ENCODE measurements around the gene PPP1R9A.

The PPP1R9A gene

DNA sequence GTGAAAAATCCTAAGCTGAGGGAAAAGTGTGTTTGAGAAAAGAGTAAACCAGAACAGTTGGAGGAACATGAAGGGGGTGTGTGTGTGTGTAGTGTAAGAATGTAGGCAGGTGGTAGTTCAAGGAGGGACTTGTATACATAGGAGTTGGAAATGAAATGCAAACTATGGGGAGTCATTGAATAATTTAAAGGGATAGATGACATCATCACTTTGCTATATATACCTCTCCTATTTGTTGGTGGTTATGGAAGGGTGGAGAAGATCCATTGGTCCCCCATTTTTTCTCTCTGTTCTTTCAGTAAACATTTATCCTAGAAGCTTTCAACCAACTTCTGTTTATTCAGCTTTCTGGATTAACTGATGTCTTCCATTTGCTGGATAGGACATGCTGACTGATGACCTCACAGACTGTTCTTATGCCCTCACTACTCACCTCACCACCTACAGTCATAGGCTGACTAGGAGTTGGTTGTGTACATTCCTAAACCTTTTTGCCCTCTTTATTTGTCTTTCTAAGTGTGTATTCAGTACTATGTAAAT, 20.8 kb downstream of the PPP1R9A start:
- H3K4me3 ChIP-seq (ENCODE audit: low read depth, low read length): no peak overlapping the region
- TF ChIP-seq, protein P1, sequence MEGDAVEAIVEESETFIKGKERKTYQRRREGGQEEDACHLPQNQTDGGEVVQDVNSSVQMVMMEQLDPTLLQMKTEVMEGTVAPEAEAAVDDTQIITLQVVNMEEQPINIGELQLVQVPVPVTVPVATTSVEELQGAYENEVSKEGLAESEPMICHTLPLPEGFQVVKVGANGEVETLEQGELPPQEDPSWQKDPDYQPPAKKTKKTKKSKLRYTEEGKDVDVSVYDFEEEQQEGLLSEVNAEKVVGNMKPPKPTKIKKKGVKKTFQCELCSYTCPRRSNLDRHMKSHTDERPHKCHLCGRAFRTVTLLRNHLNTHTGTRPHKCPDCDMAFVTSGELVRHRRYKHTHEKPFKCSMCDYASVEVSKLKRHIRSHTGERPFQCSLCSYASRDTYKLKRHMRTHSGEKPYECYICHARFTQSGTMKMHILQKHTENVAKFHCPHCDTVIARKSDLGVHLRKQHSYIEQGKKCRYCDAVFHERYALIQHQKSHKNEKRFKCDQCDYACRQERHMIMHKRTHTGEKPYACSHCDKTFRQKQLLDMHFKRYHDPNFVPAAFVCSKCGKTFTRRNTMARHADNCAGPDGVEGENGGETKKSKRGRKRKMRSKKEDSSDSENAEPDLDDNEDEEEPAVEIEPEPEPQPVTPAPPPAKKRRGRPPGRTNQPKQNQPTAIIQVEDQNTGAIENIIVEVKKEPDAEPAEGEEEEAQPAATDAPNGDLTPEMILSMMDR (IDR thresholded peaks at IDR 0.05; ENCODE audit: insufficient read depth, low read depth, low read length, missing control alignments): no peak
- DNase-seq (ENCODE audit: low read depth): no peak

DNA sequence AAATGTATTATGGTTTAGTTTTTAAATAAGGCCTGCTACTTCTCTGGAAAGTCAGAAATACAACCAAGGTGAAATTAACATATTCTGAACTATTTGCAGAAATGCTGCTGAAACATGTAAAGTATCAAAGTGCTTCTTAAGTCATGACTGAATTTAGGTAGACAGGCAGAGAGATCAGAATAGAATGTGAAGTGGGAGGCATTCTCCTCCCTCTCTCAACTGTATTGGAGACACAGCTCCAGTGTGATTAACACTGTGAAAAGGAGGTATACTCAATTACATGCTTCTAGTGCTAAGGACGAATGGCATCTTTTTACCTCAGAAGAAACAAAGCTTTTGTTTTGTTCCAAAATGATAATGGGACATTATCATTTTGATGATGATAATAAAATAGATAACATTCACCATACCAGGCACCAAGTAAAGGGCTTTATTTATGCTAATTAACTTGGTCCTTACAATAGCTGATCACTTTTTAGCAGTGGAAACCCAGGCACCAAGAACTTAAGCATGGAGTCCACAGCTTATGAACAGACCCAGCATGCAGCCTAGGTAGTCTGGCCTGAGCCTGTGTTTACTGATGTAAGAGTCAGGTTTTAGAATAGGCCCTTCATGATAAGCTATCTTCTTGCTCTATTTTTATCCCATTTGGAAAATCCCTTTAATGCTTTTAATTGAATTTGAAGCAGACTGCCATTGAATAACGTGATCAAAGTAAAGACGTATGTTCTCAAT, 26.0 kb downstream of the PPP1R9A start:
- TF ChIP-seq, protein P1 (IDR thresholded peaks at IDR 0.05; ENCODE audit: insufficient read depth, low read depth, low read length, missing control alignments): no peak
- no peak for DNase-seq (ENCODE audit: low read depth)
- H3K4me3 ChIP-seq (ENCODE audit: low read depth, low read length): no peak overlapping the region

DNA sequence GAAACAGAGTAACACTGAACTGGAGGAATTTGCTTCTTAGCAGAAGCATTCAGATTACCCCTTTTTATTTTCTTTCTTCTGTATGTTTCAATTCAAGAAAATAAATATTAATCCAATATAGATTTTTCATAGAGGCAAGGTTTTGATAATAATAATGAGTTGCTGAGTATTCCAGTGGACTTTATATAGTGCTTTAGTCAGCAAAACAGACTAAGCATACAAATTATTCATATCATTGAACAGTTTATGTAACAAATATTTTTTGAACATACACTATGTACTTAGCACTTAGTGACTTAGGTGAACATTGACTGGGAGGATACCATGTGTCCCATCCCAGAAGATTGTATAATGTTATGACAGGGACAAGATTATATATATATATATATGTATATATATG, 32.0 kb downstream of the PPP1R9A start:
- TF ChIP-seq, protein P1 (IDR thresholded peaks at IDR 0.05; ENCODE audit: insufficient read depth, low read depth, low read length, missing control alignments): no peak
- no peak overlapping the region for H3K4me3 ChIP-seq (ENCODE audit: low read depth, low read length)
- DNase-seq (ENCODE audit: low read depth): no peak

DNA sequence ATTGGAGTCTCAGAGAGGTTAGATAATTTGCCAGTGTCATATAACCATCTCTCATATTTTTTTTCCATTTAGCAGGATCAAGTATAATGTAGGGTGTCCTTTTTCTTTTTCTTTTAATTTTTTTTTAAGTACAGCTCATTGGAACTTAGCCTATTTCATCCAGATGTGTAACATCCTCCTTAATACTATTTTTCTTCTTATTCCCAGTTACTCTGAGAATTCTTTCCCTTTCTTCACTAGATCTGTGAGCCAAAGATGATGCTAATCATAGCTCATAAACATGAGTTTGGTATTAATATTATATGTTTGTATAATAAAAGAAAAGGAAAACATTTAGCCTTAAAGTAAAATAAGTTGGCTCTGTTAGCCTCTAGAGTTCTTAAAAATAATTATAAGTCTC, 32.8 kb downstream of the PPP1R9A start:
- no peak for DNase-seq (ENCODE audit: low read depth)
- no peak overlapping the region for H3K4me3 ChIP-seq (ENCODE audit: low read depth, low read length)
- TF ChIP-seq, protein P1 (IDR thresholded peaks at IDR 0.05; ENCODE audit: insufficient read depth, low read depth, low read length, missing control alignments): no peak

DNA sequence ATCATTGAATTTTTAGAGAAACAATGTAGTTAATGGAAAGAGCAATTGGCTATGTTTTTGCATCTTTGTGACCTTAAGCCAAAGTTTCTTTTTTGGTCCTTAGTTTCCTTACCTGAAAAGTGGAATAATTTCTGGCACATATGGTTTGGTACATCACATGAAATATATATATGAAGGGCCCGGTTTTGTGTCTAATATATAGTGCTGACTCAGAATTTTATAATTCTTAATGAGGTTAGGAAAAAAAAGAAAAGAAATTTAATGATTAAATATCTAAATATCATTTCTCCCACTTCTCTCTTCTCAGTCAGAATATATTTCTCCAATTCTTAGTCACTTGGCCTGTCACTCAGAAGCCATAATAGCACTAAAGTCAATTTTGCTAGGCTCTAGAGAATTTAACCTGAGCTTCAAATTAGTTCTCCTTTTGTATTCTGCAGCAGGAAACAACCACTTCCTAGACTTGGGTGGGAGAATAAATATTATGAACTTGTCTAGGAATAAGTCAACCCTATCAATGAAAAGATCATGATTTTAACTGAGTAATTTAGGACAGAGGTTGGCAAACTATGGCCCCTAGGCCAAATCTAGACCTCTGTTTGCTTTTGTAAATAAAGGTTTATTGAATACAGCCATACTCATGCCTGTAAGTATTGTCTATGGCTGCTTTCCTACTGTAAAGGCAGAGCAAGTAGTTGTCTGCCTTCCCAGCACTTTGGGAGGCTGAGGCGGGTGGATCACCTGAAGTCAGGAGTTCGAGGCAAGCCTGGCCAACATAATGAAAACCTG, 34.6 kb downstream of the PPP1R9A start:
- no peak for DNase-seq (ENCODE audit: low read depth)
- H3K4me3 ChIP-seq (ENCODE audit: low read depth, low read length): no peak overlapping the region
- TF ChIP-seq, protein P1 (IDR thresholded peaks at IDR 0.05; ENCODE audit: insufficient read depth, low read depth, low read length, missing control alignments): no peak

DNA sequence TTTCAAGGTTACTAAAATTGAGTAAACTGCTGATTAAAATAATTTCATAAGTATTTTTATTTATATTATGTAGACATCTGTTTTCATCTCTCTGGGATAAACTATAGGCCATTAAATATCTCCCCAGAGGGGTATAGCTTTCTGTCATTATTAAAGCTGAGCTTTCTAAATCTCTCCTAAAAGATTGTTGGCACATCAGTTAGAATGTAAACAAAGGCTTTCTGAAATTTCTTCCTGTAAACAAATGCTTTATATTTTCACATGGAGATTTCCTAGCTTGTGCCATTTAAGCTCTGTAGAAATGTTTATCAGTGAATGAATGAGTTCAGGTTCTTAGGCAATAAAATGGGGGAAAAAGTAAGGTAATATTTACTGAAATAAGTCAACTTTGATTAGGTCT, 35.7 kb downstream of the PPP1R9A start:
- no peak overlapping the region for H3K4me3 ChIP-seq (ENCODE audit: low read depth, low read length)
- TF ChIP-seq, protein P1 (IDR thresholded peaks at IDR 0.05; ENCODE audit: insufficient read depth, low read depth, low read length, missing control alignments): no peak

More for the DNA sequence above, 35.7 kb downstream of the PPP1R9A start:
- no peak for DNase-seq (ENCODE audit: low read depth)

Measured in GM12865 (cell line).